AG09319 (cell line): ENCODE measurements around the gene ATOSB.

Experiments used
- DNase-seq: peaks from one replicate; pipeline ENCODE4 v3.0.0-alpha.2; 2010; ENCODE audit warnings: low read depth; ENCODE audit errors: extremely low read depth
- CTCF ChIP-seq: IDR thresholded peaks from 2 replicates; pipeline ENCODE4 v1.5.1; 2011; ENCODE audit warnings: low read depth, mild to moderate bottlenecking, inconsistent platforms, low read length, moderate library complexity

ATOSB gene

GRCh38 chr9:35110327-35110761, 5.3 kb downstream of the ATOSB start:
- no peak for DNase-seq
- no peak for TF ChIP-seq CTCF

GRCh38 chr9:35108946-35109575, 6.6 kb downstream of the ATOSB start:
- no peak for DNase-seq
- TF ChIP-seq CTCF: no peak

GRCh38 chr9:35108461-35108860, 7.2 kb downstream of the ATOSB start:
- DNase-seq: no peak
- TF ChIP-seq CTCF: no peak

- no peak for DNase-seq
- TF ChIP-seq CTCF: no peak
These were observed 8.1 kb downstream of the ATOSB start for GRCh38 chr9:35107297-35108290.

GRCh38 chr9:35106343-35106730, 9.3 kb downstream of the ATOSB start:
- no peak for DNase-seq
- TF ChIP-seq CTCF: no peak

- DNase-seq: no peak
- TF ChIP-seq CTCF: no peak
These were observed 9.9 kb downstream of the ATOSB start for GRCh38 chr9:35105571-35106342.
